ENCODE results near the gene KIF26A. TPM values are rescaled to one million over a fixed set of nuclear protein-coding genes. Genes with fewer than 3 reads are reported as not detected.

KIF26A gene
- total RNA-seq, 4 donors from 2014 or later = 3.7 to 5.3 (median 4.5) TPM

GRCh38 chr14:104166698-104167097 is 28.3 kb downstream of the KIF26A start:
- TF ChIP-seq, protein P1, sequence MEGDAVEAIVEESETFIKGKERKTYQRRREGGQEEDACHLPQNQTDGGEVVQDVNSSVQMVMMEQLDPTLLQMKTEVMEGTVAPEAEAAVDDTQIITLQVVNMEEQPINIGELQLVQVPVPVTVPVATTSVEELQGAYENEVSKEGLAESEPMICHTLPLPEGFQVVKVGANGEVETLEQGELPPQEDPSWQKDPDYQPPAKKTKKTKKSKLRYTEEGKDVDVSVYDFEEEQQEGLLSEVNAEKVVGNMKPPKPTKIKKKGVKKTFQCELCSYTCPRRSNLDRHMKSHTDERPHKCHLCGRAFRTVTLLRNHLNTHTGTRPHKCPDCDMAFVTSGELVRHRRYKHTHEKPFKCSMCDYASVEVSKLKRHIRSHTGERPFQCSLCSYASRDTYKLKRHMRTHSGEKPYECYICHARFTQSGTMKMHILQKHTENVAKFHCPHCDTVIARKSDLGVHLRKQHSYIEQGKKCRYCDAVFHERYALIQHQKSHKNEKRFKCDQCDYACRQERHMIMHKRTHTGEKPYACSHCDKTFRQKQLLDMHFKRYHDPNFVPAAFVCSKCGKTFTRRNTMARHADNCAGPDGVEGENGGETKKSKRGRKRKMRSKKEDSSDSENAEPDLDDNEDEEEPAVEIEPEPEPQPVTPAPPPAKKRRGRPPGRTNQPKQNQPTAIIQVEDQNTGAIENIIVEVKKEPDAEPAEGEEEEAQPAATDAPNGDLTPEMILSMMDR (IDR thresholded peaks at IDR 0.05) = no peak
- TF ChIP-seq POLR2A (IDR thresholded peaks at IDR 0.05) = no peak
- intact Hi-C loops (cut with DNase I; ENCODE audit: low total_unique reads) = no loop called here
- WGBS, 2 donors = 84 to 87% methylated on average over 17 to 18 of the region's 18 CpGs
- no peak overlapping the region for H3K4me3 ChIP-seq (ENCODE audit: low read depth, poor library complexity, severe bottlenecking)
- no peak for DNase-seq (ENCODE audit: low spot score in 2 of 2)

DNA sequence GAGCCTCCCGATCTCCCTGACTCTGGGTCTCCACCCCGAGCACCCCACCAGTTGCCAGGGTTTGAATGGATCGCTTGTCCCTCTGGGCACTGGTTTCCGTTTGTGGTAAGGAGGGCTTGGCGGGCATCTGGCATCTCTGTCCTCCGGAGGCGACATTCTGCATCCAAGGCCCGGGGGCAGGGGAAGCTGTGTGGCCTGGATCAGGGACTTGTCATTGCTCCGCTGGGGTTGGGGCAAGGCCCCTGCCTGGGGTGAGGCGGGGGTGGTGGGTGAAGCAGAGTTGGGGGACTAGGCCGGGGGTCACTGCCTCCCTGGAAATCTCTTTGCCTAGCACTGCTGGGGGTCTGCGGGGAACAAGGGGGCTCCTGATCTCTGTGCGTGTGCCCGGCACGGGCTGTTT is 30.2 kb downstream of the KIF26A start:
- TF ChIP-seq, protein P1 (IDR thresholded peaks at IDR 0.05) = no peak
- TF ChIP-seq POLR2A (IDR thresholded peaks at IDR 0.05) = no peak
- H3K4me3 ChIP-seq (ENCODE audit: low read depth, poor library complexity, severe bottlenecking) = no peak overlapping the region
- intact Hi-C loops (cut with DNase I; ENCODE audit: low total_unique reads) = no loop called here
- WGBS, 2 donors = 79 to 90% methylated on average over 8 to 14 of the region's 15 CpGs
- DNase-seq (ENCODE audit: low spot score in 2 of 2) = no peak

GRCh38 chr14:104169005-104169698 is 30.8 kb downstream of the KIF26A start:
- 62 to 71% methylated on average over 11 to 15 of the region's 20 CpGs for WGBS, 2 donors
- no peak overlapping the region for H3K4me3 ChIP-seq (ENCODE audit: low read depth, poor library complexity, severe bottlenecking)
- DNase-seq (ENCODE audit: low spot score in 2 of 2) = no peak
- intact Hi-C loops (cut with DNase I; ENCODE audit: low total_unique reads) = no loop called here
- no peak for TF ChIP-seq POLR2A (IDR thresholded peaks at IDR 0.05)
- TF ChIP-seq, protein P1 (IDR thresholded peaks at IDR 0.05) = no peak

GRCh38 chr14:104169699-104170479 is 31.5 kb downstream of the KIF26A start:
- no peak overlapping the region for H3K4me3 ChIP-seq (ENCODE audit: low read depth, poor library complexity, severe bottlenecking)
- TF ChIP-seq, protein P1 (IDR thresholded peaks at IDR 0.05) = no peak
- no peak for TF ChIP-seq POLR2A (IDR thresholded peaks at IDR 0.05)
- intact Hi-C loops (cut with DNase I; ENCODE audit: low total_unique reads) = no loop called here
- no peak for DNase-seq (ENCODE audit: low spot score in 2 of 2)
- WGBS, 2 donors = 63 to 66% methylated on average over 27 of the region's 27 CpGs

GRCh38 chr14:104171029-104171697 is 32.8 kb downstream of the KIF26A start:
- TF ChIP-seq, protein P1 (IDR thresholded peaks at IDR 0.05) = no peak
- no peak for TF ChIP-seq POLR2A (IDR thresholded peaks at IDR 0.05)
- no peak for DNase-seq (ENCODE audit: low spot score in 2 of 2)
- WGBS, 2 donors = 55 to 66% methylated on average over 24 to 28 of the region's 28 CpGs
- H3K4me3 ChIP-seq (ENCODE audit: low read depth, poor library complexity, severe bottlenecking) = no peak overlapping the region
- intact Hi-C loops (cut with DNase I; ENCODE audit: low total_unique reads) = no loop called here

All from lower leg skin (tissue), 4 donors.